Subcutaneous adipose tissue (tissue), 4 donors: ENCODE results near the gene PROCR. TPM values are rescaled to one million over a fixed set of nuclear protein-coding genes. Genes with fewer than 3 reads are reported as not detected.

ENCODE experiments used
- total RNA-seq, 4 donors: library from RNA; depleted of rRNA; stranded (reverse); fragments of >200 nt; gene quantifications; one replicate each; pipeline ENCODE4 v1.1.0, GENCODE V29; 2016
- TF ChIP-seq, protein P1 (sequence below): fragments of 450-650 bp; IDR thresholded peaks from one replicate; pipeline ENCODE4 v1.5.1; 2016; ENCODE audit warnings: low read depth, mild to moderate bottlenecking, control low read depth, antibody characterized with exemption, moderate library complexity

The PROCR gene
- total RNA-seq, 4 donors from 2014 or later = 61.9 to 86.5 (median 71.5) TPM

DNA sequence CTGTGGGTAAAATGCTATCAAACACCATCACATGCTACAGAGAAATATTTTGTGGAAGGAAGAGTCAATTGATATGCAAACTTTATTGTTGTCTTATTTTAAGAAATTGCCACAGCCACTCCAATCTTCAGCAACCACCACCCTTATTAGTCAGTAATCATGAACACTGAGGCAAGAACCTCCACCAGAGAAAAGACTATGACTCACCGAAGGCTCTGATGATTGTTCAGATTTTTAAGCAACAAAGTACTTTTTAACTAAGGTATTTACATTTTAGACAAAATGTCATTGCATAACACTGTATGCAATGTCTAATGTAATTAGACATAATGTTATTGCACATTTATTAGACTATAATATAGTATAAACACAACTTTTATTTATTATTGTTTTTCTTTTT, 28.4 kb downstream of the PROCR start:
- TF ChIP-seq, protein P1, sequence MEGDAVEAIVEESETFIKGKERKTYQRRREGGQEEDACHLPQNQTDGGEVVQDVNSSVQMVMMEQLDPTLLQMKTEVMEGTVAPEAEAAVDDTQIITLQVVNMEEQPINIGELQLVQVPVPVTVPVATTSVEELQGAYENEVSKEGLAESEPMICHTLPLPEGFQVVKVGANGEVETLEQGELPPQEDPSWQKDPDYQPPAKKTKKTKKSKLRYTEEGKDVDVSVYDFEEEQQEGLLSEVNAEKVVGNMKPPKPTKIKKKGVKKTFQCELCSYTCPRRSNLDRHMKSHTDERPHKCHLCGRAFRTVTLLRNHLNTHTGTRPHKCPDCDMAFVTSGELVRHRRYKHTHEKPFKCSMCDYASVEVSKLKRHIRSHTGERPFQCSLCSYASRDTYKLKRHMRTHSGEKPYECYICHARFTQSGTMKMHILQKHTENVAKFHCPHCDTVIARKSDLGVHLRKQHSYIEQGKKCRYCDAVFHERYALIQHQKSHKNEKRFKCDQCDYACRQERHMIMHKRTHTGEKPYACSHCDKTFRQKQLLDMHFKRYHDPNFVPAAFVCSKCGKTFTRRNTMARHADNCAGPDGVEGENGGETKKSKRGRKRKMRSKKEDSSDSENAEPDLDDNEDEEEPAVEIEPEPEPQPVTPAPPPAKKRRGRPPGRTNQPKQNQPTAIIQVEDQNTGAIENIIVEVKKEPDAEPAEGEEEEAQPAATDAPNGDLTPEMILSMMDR = no peak

DNA sequence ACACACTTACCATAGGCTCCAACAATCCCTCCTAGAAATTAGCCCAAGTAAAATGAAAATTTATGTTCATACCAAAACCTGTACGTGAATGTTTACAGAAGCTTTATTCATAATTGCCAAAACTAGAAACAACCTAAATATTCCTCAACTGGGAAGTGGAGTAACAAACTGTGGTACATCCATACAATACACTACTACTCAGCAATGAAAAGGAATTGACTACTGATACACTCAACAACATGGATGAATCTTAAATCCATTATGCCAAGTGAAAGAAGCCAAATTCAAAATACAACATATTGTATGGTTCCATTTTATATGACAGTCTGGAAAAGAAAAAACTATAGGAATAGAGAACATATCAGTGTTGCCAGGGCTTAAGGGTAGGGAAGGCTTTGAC, 34.9 kb downstream of the PROCR start:
- TF ChIP-seq, protein P1 = no peak

DNA sequence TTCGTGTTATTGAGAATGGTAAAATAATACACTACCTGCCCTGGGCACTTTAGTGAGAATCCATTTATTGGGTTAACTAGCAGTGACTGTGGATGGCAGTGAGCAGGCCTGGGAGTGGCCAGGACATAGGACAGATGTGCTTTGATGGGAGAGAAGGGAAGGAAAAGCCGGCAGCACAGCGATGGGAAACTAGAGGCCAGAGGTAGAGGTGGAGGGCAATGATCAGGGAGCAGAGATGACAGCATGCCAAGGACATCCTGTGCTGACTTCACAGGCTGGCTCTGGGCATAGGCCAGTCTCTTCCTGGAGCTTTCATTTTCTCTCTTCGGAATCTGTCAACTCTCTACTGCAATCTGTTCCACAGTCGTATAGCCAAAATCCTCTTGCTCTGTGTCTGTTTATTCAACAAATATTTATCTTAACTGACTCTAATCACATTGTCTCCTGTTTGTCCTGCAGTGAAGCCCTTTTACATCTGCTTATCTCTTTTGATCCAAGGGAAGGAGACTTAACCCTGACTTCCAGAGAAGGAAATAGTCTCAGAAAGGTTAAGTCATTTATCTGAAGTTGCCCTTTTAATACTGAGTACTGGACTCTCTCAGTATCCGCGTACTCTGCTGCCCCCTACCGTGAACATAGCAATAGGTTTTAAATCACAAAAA, 36.2 kb downstream of the PROCR start:
- TF ChIP-seq, protein P1 = no peak

DNA sequence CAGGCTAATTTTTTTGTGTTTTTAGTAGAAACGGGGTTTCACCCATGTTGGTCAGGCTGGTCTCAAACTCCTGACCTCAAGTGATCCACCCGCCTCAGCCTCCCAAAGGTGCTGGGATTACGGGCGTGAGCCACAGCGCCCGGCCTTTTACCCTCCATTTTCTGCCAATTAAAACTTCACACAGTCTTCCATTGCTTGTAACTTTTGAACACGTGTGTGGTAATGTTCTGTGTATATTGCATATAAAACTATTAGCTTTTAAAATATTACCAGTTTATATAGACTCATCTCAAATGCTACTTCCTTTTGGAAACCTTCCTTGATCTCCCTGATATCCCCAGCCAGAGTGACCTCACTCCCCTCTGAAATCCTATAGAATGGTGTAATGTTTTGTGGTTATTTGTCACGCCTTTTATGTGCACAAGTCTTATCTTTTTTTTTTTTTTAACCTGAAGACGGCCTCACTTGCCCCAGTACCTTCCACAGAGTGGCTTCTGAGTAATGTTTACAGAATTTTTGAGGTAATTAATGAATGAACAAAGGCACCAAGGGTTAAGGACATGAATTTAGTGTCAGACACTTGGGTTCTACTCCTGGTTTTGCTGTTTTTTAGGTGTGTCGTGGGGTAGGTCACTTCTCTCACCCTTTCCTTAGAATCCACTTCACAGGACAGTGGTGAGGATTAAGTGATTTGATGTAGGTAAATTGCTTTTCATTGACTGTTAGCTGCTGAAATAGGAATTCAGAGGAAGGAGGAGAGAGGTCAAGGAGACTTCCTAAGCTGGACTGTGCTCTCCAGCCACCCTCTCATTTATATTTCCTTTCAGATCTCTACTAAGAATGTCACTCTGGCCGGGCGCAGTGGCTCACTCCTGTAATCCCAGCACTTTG, 43.4 kb downstream of the PROCR start:
- TF ChIP-seq, protein P1 = no peak

DNA sequence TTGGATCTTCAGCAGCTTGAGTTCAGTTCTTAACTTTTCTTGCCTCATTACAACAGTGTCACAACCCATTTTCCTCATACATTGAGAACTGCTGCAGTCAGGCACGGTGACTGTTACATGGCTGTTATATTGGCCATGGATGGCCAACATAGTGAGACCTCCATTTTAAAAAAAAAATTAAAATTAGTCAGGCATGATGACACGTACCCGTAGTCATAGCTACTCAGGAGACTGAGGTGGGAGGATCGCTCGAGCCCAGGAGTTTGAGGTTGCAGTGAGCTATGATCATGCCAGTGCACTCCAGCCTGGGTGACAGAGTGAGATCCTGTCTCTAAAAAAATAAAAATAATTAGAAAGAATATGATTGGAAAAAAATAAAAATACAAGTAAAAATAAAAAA, 44.7 kb downstream of the PROCR start:
- TF ChIP-seq, protein P1 = no peak

DNA sequence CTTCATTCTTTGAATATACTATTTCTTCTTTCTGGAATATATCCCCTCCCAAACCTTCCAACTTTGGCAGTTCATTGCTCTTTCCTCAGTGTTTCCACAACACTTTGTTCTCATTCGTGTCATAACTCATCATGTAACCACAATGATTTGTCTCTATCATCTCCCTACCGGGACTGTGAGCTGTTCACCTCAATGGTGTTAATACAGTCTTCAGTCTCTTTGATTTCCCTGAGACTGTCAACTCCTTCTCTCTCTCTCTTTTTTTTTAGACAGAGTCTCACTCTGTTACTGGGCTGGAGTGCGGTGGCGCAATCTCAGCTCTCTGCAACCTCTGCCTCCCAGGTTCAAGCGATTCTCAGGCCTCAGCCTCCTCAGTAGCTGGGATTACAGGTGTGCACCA, 52.1 kb downstream of the PROCR start:
- TF ChIP-seq, protein P1 = no peak

DNA sequence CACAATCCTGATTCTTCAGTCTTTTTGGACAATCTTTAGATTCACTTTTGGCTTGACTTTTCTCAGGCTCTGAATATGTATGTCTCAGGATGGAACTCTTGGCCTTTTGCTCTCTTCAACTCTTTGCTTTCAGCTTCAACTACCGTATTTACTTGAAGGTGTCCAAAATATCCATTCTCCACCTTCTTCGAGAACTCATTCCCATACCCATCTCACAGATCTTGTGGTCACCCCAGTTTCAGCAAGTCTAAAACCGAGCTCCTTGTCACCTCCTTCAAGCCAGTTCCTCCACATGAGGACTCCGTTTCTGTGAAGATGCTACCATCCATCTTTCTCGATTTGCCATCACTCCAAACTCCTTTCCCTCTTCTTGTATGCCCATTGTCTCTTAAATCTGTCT, 52.7 kb downstream of the PROCR start:
- TF ChIP-seq, protein P1 = no peak
